IPS DF 6.9 (cell line): Measurements from ENCODE around the gene SFXN5.

Source experiments
- DNase-seq: peaks from one replicate; pipeline ENCODE4 v3.0.0-alpha.2; 2013; ENCODE audit warnings: low read depth, low spot score
- H3K27ac ChIP-seq: one replicate; pipeline ENCODE4 v1.5.1; 2013; ENCODE audit warnings: low read length, control low read depth
- H3K27me3 ChIP-seq: 2 replicates; pipeline ENCODE4 v1.6.1; 2013; ENCODE audit warnings: mild to moderate bottlenecking, low read length; ENCODE audit not compliant: control insufficient read depth, insufficient read depth
- H3K36me3 ChIP-seq: 2 replicates; pipeline ENCODE4 v1.6.1; 2013; ENCODE audit warnings: low read length; ENCODE audit not compliant: control insufficient read depth, insufficient read depth
- H3K4me1 ChIP-seq: 2 replicates; pipeline ENCODE4 v1.6.1; 2013; ENCODE audit warnings: low read length; ENCODE audit not compliant: control insufficient read depth, insufficient read depth
- H3K4me3 ChIP-seq: 2 replicates; pipeline ENCODE4 v1.5.1; 2013; ENCODE audit warnings: mild to moderate bottlenecking, low read length
- H3K9me3 ChIP-seq: 2 replicates; pipeline ENCODE4 v1.6.1; 2013; ENCODE audit warnings: low read length, inconsistent platforms; ENCODE audit not compliant: control insufficient read depth, insufficient read depth
- WGBS: extraction: QIAGEN DNeasy Blood & Tissue Kit; methylation state at CpG from one replicate; pipeline ENCODE4 v1.1.7; 2013; ENCODE audit warnings: mixed read lengths, missing lambda C conversion rate; ENCODE audit not compliant: insufficient read length, insufficient coverage; 5-methylcytosine and 5-hydroxymethylcytosine counted together

Gene SFXN5

DNA sequence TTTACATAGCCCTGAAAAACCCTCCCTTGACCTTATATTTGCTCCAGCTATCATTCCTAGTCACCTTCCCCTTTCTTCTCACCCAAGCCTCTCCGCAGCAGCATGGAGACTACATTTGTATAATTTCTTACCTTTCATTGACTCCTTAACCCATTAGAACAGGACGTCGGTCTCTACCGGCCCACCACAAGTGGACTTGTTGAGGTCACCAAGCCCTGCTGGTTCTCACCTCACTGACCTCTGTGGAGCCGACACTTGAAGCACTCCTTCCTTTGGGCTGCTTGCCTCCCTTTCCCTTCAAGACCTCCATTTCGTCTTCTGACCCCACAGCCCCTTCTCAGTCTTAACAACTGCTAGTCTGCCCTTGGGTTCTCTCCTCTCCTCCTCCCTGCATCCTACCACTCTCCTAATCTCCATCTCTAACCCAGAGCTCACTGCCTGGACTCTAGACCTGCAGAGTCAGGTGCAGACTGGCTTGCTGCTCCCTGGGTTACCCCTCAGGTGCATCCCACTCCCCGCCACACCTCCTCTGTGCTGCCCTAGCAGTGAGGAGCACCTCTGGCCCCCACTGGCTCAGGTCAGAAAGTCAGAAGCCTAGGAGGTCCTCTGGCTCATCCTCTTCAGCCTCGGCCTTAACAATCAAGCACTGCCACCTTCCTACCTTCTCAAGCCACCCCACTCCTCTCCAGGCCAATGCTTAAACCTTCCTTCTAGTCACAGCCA, 5.3 kb upstream of the SFXN5 start:
- Histone ChIP-seq H3K27me3 (no peaks in the 10 kb centered on the region), H3K9me3 (no peaks in the 10 kb centered on the region), H3K4me1 (peaks cover 6% of the 10 kb centered on the region; the same call in 1 of the 2 replicates), H3K4me3 (no peak overlapping the region), H3K36me3 (no peaks in the 10 kb centered on the region), H3K27ac (no peak overlapping the region)
- WGBS = no CpG with 5 or more reads among the region's 8 CpGs
- DNase-seq = no peak

DNA sequence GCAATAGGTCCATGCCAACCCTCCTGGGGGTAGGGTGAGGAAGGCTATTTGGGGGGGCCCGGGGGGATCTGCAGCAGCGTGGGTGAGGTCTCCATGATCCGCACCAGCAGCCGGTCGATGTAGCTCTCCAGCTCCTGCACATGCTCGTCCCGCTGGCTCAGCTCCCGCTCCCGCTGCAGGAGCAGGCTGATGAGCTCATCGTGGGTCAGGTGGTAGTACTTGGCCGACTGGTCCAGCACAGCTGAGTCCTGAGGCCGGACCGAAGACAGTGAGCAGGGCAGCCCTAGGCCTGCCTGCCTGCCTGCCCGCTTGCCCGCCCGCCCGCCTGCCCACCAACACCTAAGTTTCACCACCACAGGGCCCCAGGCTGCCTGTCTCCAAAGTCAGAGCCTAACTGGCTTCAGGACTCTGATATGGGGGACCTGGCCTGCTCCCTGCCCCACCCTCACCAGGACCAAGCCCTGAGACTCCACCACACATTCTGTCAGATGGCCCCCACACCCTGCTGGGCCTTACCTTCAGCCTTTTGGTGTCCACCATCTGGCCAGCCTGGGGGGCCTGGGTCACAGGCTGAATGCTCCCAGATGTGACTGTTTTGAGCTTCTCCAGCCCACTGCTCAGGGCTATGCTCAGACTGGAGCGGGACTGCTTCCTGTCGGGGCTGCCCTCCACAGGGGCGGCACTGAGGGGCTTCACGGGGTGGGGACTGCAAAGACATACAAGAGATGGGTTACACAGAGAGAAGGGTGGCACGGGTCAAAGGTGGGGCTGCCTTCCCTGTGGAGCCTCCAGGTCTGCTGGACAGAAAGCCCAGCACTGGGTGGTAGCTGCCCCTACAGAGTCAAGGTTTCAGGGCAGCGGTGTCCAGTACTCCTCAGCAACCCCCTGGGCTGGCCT, 4.2 kb upstream of the SFXN5 start:
- DNase-seq = no peak
- Histone ChIP-seq H3K27ac (no peak overlapping the region), H3K4me1 (peaks cover 2% of the 10 kb centered on the region; the same call in 1 of the 2 replicates), H3K9me3 (no peaks in the 10 kb centered on the region), H3K4me3 (no peak overlapping the region), H3K27me3 (no peaks in the 10 kb centered on the region), H3K36me3 (no peaks in the 10 kb centered on the region)
- no CpG with 5 or more reads among the region's 23 CpGs for WGBS

DNA sequence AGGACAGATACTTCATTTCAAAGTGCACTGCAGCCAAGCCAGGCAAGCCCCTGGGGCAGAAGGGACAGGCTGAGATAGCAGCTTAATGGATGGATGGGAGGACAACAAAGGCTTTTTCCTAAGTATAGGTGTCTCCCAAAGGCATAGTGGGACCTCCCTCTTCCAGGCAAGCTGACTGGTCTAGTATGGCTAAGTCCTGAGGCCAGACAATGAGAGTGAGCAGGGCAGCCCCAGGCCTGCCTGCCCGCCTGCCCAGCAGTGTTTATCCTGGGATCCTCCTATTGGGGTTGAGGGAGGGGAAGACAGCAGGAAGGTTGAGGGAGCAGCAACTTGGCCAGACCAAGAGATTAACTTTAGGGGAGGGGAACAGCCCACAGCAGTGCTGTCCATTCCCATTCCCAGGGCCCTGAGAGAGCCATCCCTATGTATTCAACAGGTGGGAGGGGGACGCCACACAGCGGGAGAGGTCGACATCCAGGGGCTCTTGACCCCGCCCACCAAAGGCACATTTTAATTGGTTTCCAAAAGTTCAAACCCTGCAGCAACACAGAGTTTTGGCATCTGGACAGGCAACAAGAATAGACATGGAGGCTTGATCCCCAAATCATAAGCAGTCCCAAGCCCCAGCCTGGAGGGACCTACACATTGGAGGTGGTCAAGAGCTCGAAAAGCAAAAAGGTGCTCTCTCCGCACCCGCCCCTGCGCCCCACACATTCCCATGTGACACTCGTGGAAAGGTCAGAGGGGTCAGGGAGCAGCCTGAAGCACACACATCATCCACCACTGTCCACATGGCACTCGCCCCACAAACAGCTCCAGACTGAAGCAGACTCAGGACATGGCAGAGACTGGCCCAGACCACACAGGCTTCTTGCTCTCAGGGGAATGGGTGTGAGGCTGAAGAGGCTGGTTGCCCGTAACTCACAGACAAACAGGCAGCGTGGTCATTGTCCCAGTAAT, 2.9 kb upstream of the SFXN5 start:
- WGBS = no CpG with 5 or more reads among the region's 13 CpGs
- Histone ChIP-seq H3K4me1 (peaks cover 2% of the 10 kb centered on the region; the same call in 1 of the 2 replicates), H3K9me3 (no peaks in the 10 kb centered on the region), H3K4me3 (no peak overlapping the region), H3K36me3 (no peaks in the 10 kb centered on the region), H3K27me3 (no peaks in the 10 kb centered on the region), H3K27ac (no peak overlapping the region)
- no peak for DNase-seq

DNA sequence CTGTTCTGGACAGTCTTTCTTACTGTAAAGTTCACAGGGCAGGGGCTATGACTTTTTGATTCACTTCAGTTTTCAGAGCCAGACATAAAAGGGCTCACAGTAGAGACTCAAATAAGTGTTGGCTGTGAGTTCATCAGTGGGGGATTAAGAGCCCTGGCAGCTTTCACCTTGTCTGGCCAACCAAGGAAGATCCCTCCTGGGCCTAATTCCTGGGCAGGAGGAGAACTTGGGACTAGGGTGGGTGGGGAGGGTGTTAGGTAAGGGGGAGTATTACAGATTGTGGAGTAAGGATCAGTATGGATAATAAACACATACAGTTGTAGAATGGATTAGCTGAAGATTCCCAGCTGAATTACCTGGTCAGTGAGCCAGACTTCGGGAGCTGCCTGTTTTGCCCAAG, 904 bp upstream of the SFXN5 start:
- no peak overlapping the region for H3K27ac ChIP-seq
- no peaks in the 10 kb centered on the region for H3K27me3 ChIP-seq
- H3K36me3 ChIP-seq = no peaks in the 10 kb centered on the region
- no peak overlapping the region for H3K4me3 ChIP-seq
- DNase-seq = no peak
- peaks cover 2% of the 10 kb centered on the region; the same call in 1 of the 2 replicates for H3K4me1 ChIP-seq
- no CpG with 5 or more reads among the region's 1 CpG for WGBS
- H3K9me3 ChIP-seq = no peaks in the 10 kb centered on the region

GRCh38 chr2:73072129-73072395, 550 bp upstream of the SFXN5 start:
- no peak overlapping the region for H3K27ac ChIP-seq
- no peak for DNase-seq
- WGBS = no CpG with 5 or more reads among the region's 11 CpGs
- H3K9me3 ChIP-seq = no peaks in the 10 kb centered on the region
- H3K27me3 ChIP-seq = no peaks in the 10 kb centered on the region
- H3K36me3 ChIP-seq = no peaks in the 10 kb centered on the region
- peaks cover 2% of the 10 kb centered on the region; the same call in 1 of the 2 replicates for H3K4me1 ChIP-seq
- peak overlapping the region; percentile 92; the same call in 1 of the 2 replicates for H3K4me3 ChIP-seq

DNA sequence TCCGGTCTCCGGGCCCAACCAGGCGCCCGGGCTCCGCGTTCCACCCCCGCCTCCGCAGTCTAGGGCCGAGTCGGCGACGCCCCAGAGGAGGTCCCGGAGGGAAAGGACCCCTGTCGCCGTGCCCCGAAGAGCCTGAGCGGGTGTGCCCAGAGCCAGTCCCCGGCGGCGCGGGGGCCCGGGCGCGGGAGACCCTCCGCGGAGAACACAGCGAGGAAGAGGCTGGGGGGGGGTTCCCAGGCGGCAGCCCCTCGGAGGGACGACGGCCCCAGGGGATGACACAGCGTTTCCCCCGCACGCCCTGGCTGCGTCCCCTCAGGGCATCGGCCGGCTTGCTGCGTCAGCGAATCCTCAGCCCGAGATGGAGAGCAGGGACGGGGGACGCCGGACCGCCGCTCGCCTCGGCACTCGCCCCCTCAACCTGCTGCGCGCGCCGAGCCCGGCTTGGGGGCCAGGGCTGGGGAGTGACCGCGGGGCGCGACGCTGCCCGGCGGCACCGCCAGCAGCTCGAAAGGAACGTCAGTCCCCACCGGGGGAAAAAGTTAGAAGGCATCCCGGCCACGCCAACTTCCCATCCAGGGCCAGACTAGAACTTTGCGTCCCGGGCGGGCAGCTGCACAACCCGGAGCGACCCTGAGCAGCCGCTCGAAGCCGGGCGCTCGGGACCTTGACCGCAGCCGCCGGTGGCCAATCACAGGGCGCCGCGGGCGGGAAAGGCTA, 711 bp downstream of the SFXN5 start:
- Histone ChIP-seq H3K27ac (no peak overlapping the region), H3K27me3 (no peaks in the 10 kb centered on the region), H3K4me1 (peaks cover 2% of the 10 kb centered on the region; the same call in 1 of the 2 replicates), H3K4me3 (peak overlapping the region; percentile 92), H3K9me3 (no peaks in the 10 kb centered on the region), H3K36me3 (no peaks in the 10 kb centered on the region)
- WGBS = no CpG with 5 or more reads among the region's 83 CpGs
- DNase-seq = no peak

- Histone ChIP-seq H3K4me1 (peaks cover 2% of the 10 kb centered on the region; the same call in 1 of the 2 replicates), H3K27ac (no peak overlapping the region), H3K4me3 (peak overlapping the region; percentile 92; the same call in 1 of the 2 replicates), H3K9me3 (no peaks in the 10 kb centered on the region), H3K36me3 (no peaks in the 10 kb centered on the region), H3K27me3 (no peaks in the 10 kb centered on the region)
- no CpG with 5 or more reads among the region's 29 CpGs for WGBS
- no peak for DNase-seq
These were observed 1.5 kb downstream of the SFXN5 start for GRCh38 chr2:73069855-73070642.

- Histone ChIP-seq H3K4me1 (peaks cover 2% of the 10 kb centered on the region; the same call in 1 of the 2 replicates), H3K27ac (no peak overlapping the region), H3K27me3 (no peaks in the 10 kb centered on the region), H3K36me3 (no peaks in the 10 kb centered on the region), H3K4me3 (no peak overlapping the region), H3K9me3 (no peaks in the 10 kb centered on the region)
- no peak for DNase-seq
- WGBS = no CpG with 5 or more reads among the region's 7 CpGs
These were observed 2.3 kb downstream of the SFXN5 start for GRCh38 chr2:73069041-73069854.

- H3K4me1 ChIP-seq = peaks cover 2% of the 10 kb centered on the region; the same call in 1 of the 2 replicates
- H3K27ac ChIP-seq = no peak overlapping the region
- DNase-seq = no peak
- WGBS = no CpG with 5 or more reads among the region's 2 CpGs
- H3K4me3 ChIP-seq = no peak overlapping the region
- H3K9me3 ChIP-seq = no peaks in the 10 kb centered on the region
- no peaks in the 10 kb centered on the region for H3K36me3 ChIP-seq
- no peaks in the 10 kb centered on the region for H3K27me3 ChIP-seq
These were observed 3.4 kb downstream of the SFXN5 start for GRCh38 chr2:73068147-73068546.
